ENCODE results near the gene TSPAN31.

Gene TSPAN31

DNA sequence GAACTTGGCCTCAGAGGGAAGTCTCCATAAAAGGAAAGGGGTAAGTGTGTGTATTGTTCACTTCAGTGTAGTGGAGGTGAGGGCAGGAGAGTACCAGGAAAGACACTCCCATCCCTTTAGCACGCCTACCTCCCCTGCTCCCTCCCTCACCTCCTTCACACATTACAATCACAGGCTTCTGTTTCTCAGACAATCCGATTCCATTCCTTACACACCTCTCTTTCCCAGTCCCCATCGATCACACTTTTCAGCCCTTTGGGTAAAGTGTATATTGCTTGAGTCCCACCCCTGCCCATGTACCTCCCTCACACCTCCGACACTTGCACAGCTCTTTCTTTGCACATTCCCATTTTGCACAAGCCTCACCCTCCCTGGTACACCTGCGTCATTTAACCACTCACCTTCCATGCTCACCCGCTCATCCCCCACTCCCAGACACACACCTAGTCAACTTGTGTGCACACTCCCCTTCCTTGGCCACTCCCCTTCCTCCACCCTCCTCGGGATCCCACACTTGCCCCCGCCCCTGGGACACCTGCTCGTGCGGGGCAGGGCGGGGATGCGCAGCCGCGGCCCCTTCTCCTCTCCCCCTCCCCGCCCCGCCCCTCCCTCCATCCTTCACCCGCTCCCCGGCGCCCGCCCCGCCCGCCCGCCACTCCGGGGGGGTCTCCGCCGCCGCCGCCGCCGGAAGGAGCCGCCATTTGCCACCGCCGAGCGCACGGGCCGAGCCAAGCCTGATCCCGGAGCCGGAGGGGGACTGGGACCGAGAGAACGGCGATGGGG, 9.8 kb downstream of the TSPAN31 start, which contains the start of gene MARCHF9:
MARCHF9 (plus strand) TSS at position 693 of the 783 bp plus-strand sequence. CDS start 426 bp downstream, outside the sequence.
- peak in 1 of 2 experiments; percentile 57 for DNase-seq

DNA sequence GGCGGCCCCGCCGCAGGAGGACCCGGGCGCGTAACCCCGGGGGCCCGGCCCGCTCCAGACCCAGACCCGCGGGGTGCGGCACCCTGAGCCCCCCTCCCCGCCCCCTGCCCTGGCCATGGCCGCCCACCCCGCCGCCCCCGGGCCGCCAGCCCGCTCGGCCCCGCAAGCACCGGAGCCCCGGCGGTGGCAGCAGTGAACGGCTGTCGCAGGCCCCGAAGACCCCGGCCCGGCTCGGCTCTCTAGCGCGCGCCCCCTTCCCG, 10.3 kb downstream of the TSPAN31 start:
- no peak for DNase-seq

- DNase-seq = no peak
Observed at GRCh38 chr12:57755454-57756372, 10.9 kb downstream of the TSPAN31 start.

DNA sequence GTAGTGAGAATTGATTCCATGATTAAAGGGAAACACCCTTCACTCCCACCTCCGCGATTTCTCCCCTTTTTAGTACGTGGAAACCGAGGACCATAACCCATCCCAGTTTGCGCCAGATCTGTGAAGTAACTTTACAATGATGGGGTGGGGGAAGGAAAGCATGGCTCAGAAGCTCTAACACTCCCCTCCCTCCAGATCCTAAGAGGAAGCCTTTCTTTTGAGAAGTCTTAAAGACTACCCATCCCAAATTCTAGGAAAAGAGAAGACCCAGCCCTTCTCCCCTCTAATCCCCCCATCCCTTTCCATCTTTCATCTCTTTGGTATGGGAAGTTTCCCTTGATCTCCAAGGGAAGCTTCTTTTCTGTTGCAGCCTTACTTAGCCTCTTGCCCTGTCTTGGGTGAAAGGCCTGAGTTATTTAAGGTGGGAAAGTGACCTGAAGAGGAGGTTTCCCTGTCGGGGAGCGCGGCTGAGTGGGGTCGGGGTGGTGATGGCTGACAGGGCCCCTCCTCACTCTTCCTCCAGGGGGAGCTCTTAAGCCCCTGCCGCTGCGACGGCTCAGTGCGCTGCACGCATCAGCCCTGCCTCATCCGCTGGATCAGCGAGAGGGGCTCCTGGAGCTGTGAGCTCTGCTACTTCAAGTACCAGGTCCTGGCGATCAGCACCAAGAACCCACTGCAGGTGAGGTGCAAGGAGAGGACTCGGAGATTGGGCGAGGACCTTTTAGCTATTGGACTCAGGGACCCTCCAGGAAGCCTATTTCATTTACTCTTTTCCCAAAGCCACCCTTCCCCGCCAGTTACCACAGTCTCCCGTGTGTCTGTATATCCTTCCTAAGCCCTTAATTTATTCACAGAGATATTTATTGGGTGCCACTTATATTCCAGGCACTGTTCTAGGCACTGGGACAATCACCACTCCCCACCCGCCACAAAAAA, 11.8 kb downstream of the TSPAN31 start:
- DNase-seq = no peak

- DNase-seq = no peak
Observed at GRCh38 chr12:57757771-57758170, 12.9 kb downstream of the TSPAN31 start.

GRCh38 chr12:57758552-57759359, 13.9 kb downstream of the TSPAN31 start:
- no peak for DNase-seq

- DNase-seq = peak in 1 of 2 experiments; percentile 57
Observed at GRCh38 chr12:57759360-57759980, 14.6 kb downstream of the TSPAN31 start.

GRCh38 chr12:57760347-57760982, 15.6 kb downstream of the TSPAN31 start:
- DNase-seq = no peak

GRCh38 chr12:57761391-57761998, 16.7 kb downstream of the TSPAN31 start:
- DNase-seq = no peak

DNA sequence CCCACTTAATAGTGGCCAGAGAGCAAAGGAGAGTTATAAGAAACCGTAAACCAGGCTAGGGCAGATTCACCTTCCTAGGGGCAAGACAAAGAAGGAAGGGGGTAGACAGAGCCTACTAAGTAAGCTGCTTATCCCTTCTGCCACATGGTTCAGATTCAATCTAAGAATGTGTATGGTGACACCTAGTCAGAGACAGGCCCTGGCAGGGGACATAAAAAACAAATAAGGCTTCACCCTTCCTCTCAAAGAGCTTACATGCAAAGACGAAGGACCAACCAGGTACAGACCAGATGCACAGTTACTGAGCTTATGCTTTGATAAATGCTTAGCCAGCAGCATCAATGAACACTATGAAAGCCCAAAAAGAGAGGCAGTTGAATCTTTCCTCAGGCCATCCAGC, 17.6 kb downstream of the TSPAN31 start:
- no peak for DNase-seq

- no peak for DNase-seq
Observed at GRCh38 chr12:57763881-57764661, 19.2 kb downstream of the TSPAN31 start.

GRCh38 chr12:57764662-57765002, 19.8 kb downstream of the TSPAN31 start:
- no peak for DNase-seq

DNA sequence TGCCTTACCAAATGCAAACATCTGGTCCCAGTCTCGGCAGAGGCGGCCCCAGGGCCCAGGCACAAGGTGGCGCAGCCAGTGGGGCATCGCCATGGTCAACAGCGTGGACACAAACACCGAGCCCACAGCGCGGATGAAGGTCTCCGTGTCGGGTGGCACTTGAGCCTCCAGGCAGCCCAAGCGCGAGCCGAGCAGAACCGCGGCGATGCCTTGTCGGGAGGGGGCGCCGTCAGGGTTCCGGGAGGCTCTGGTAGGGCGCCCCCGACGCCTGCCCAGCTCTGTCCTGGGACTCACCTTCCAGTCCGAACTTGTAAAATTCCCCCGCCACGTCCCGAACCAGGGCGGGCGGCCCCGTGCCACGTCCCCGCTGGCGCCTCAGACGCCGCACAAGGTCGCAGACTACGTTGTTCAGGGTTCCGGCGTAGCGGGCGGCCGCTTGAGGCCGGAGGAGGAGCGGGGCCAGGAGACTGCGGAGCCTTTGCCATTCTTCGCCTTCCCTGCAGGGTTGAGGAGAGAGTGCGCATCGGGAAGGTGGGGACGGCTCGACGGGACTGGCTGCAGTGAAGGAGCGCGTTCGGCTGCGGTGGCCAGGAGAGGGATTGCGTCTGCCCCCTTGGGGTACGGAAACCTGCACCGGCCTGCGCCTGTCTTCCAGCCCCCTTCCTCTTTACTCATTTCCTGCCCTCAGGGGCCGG, 20.3 kb downstream of the TSPAN31 start:
- DNase-seq = peak in 1 of 2 experiments; percentile 58

- no peak for DNase-seq
Observed at GRCh38 chr12:57765698-57766463, 21.0 kb downstream of the TSPAN31 start.

- peak in 1 of 2 experiments; percentile 34 for DNase-seq
Observed at GRCh38 chr12:57766464-57767304, 21.8 kb downstream of the TSPAN31 start, which contains the start of gene CYP27B1. Gene CYP27B1, minus strand, starts transcription at chr12:57767078. Its CDS starts 37 bp downstream, at chr12:57767041.

DNA sequence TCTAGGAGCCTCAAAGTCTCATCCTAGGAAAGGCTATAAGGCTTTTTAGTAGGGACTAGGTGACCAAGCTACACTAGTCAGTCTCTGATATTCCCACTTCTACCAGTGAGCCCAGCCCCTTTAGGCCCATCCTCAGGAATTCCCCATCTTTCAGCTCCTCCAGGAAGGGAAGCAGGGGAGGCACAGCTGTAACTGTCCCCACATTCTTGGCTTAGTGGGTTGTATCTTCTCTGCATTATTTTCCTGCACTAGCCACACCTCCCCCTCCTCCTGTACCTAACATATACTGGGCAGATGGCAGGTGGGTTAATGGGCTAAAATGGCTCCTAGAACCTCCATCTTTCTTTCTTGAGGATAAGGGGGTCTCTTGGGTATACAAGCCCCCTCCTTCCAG, 22.5 kb downstream of the TSPAN31 start:
- no peak for DNase-seq

DNA sequence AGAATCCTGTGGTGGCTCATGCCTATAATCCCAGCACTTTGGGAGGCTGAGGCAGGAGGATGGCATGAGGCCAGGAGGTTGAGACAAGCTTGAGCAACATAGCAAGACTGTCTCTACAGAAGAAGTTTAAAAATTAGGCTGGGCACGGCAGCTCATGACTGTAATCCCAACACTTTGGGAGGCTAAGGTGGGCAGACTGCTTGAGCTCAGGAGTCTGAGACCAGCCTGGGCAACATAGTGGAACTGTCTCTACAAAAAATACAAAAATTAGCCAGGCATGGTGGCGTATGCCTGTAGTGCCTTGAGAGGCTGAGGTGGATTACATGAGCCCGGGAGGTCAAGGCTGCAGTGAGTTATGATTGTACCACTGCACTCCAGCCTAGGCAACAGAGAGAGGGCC, 23.0 kb downstream of the TSPAN31 start:
- no peak for DNase-seq

Measured in SW 1271 (cell line).